ENCODE results near the gene HHIPL2. TPM values are rescaled to one million over a fixed set of nuclear protein-coding genes. Genes with fewer than 3 reads are reported as not detected.

HHIPL2 gene
- total RNA-seq, 1 experiment from 2014 or later = 14.0 TPM

DNA sequence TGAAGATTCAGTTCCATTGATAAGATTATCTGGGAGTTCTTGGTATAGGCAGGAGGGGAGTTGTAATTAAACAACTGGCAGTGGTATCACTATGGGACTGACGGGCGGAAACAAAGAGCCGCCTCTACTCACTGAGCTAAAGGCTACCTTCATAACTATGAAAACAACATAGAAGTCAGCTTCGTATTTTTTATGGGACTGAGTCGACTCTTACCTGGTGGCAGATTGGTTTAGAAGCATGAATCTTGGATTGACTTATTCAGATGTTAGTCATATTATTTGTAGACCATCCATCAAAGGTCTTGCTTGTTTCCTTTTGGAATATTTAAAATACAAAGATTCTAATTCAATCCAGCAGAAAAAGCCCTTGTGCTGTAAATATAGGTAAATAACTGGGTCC is 6.3 kb upstream of the HHIPL2 start:
- peaks cover 4% of the 10 kb centered on the region; the same call in 1 of the 2 replicates for H3F3A ChIP-seq (ENCODE audit: insufficient read depth, low read depth)
- no peaks in the 10 kb centered on the region for H3K79me2 ChIP-seq (ENCODE audit: low read depth)
- H3K9me2 ChIP-seq (ENCODE audit: insufficient read depth) = no peaks in the 10 kb centered on the region
- CTCF ChIA-PET = no interaction called here
- H3K27me3 ChIP-seq (ENCODE audit: insufficient read depth, low read depth) = no peaks in the 10 kb centered on the region
- no TSS peak for BruUV-seq (replicated peaks)
- no peak overlapping the region for H3K27ac ChIP-seq
- POLR2A ChIA-PET (ENCODE audit: unreplicated experiment) = no interaction called here
- intact Hi-C loops (cut with micrococcal nuclease; ENCODE audit: unreplicated experiment) = no loop called here
- no peaks in the 10 kb centered on the region for H3K9me3 ChIP-seq (ENCODE audit: insufficient read depth, low read depth)
- H3K4me2 ChIP-seq = no peak overlapping the region
- no peaks in the 10 kb centered on the region for H3K4me1 ChIP-seq (replicated peaks; ENCODE audit: insufficient read depth)
- H3K4me3 ChIP-seq = no peak overlapping the region
- H4K20me1 ChIP-seq (ENCODE audit: insufficient read depth) = no peaks in the 10 kb centered on the region; the same call in 1 of the 2 replicates
- no peak for DNase-seq
- 0 out of 2 replicates have a peak, but pooled peaks cover 4% of the 10 kb centered on the region for H3K36me3 ChIP-seq (ENCODE audit: low read depth)
- TF ChIP-seq EZH2 (IDR thresholded peaks at IDR 0.05; ENCODE audit: low read depth) = no peak
- TF ChIP-seq, protein P1, sequence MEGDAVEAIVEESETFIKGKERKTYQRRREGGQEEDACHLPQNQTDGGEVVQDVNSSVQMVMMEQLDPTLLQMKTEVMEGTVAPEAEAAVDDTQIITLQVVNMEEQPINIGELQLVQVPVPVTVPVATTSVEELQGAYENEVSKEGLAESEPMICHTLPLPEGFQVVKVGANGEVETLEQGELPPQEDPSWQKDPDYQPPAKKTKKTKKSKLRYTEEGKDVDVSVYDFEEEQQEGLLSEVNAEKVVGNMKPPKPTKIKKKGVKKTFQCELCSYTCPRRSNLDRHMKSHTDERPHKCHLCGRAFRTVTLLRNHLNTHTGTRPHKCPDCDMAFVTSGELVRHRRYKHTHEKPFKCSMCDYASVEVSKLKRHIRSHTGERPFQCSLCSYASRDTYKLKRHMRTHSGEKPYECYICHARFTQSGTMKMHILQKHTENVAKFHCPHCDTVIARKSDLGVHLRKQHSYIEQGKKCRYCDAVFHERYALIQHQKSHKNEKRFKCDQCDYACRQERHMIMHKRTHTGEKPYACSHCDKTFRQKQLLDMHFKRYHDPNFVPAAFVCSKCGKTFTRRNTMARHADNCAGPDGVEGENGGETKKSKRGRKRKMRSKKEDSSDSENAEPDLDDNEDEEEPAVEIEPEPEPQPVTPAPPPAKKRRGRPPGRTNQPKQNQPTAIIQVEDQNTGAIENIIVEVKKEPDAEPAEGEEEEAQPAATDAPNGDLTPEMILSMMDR (conservative IDR thresholded peaks at IDR 0.05) = no peak
- H2AFZ ChIP-seq = no peak overlapping the region

DNA sequence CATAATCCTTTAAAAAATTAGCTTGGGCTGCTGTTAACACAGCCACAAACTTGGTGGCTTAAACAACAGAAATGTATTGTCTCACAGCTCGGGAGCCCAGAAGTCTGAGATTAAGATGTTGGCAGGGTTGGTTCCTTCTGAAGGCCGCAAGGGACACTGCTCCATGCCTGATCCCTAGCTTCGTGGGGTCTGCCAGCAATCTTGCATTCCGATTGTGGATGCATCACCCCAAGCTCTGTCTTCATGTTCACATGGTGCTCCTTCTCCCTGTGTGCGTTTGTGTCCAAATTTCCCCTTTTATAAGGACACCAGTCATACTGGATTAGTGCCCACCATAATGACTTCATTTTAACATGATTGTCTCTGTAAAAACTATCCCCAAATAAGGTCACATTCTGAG is 5.0 kb upstream of the HHIPL2 start:
- peaks cover 7% of the 10 kb centered on the region for H3K4me1 ChIP-seq (replicated peaks; ENCODE audit: insufficient read depth)
- no TSS peak for BruUV-seq (replicated peaks)
- peaks cover 4% of the 10 kb centered on the region; the same call in 1 of the 2 replicates for H3F3A ChIP-seq (ENCODE audit: insufficient read depth, low read depth)
- no peak overlapping the region for H3K27ac ChIP-seq
- POLR2A ChIA-PET (ENCODE audit: unreplicated experiment) = no interaction called here
- H4K20me1 ChIP-seq (ENCODE audit: insufficient read depth) = no peaks in the 10 kb centered on the region
- H3K79me2 ChIP-seq (ENCODE audit: low read depth) = no peaks in the 10 kb centered on the region
- no peak overlapping the region for H3K4me3 ChIP-seq
- no peak for DNase-seq
- H3K9me3 ChIP-seq (ENCODE audit: insufficient read depth, low read depth) = no peaks in the 10 kb centered on the region
- CTCF ChIA-PET = no interaction called here
- TF ChIP-seq, protein P1 (conservative IDR thresholded peaks at IDR 0.05) = no peak
- no peak for TF ChIP-seq EZH2 (IDR thresholded peaks at IDR 0.05; ENCODE audit: low read depth)
- H3K4me2 ChIP-seq = no peak overlapping the region
- no peaks in the 10 kb centered on the region for H3K27me3 ChIP-seq (ENCODE audit: insufficient read depth, low read depth)
- intact Hi-C loops (cut with micrococcal nuclease; ENCODE audit: unreplicated experiment) = no loop called here
- no peaks in the 10 kb centered on the region for H3K9me2 ChIP-seq (ENCODE audit: insufficient read depth)
- no peak overlapping the region for H2AFZ ChIP-seq
- 0 out of 2 replicates have a peak, but pooled peaks cover 4% of the 10 kb centered on the region for H3K36me3 ChIP-seq (ENCODE audit: low read depth)

DNA sequence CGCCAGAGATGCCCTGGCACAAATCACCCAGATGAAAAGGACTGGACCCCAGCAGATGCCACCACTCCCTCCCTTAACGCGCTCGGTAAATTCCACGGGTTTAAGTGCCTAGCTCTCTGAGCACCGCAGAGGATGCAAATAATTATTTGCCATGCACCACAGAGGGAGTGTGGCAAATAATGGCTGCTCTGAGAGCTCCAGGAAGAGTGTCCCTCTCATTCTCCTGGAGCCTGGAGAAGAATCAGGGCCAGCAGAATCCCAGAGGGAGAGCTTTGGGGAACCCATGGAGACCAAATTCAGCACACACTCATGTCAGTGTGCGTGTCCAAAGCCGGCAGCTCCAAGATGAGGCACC is 667 bp downstream of the HHIPL2 start:
- TSS peak; percentile 90 for BruUV-seq (replicated peaks)
- Histone ChIP-seq H3F3A (ENCODE audit: insufficient read depth, low read depth) (peaks cover 15% of the 10 kb centered on the region; the same call in 1 of the 2 replicates), H2AFZ (0 out of 2 replicates have a peak overlapping the region, but pooled peaks have one; percentile 6), H3K79me2 (ENCODE audit: low read depth) (no peaks in the 10 kb centered on the region), H3K27ac (peak overlapping the region; percentile 70), H3K9me3 (ENCODE audit: insufficient read depth, low read depth) (no peaks in the 10 kb centered on the region), H4K20me1 (ENCODE audit: insufficient read depth) (no peaks in the 10 kb centered on the region), H3K4me1 (replicated peaks; ENCODE audit: insufficient read depth) (peaks cover 26% of the 10 kb centered on the region), H3K4me3 (no peak overlapping the region; the same call in 1 of the 2 replicates), H3K4me2 (peak overlapping the region; percentile 67), H3K27me3 (ENCODE audit: insufficient read depth, low read depth) (no peaks in the 10 kb centered on the region), H3K36me3 (ENCODE audit: low read depth) (no peaks in the 10 kb centered on the region), H3K9me2 (ENCODE audit: insufficient read depth) (no peaks in the 10 kb centered on the region)
- CTCF ChIA-PET = interaction anchor here (1.1 kb wide), 1 partner anchor 82 kb away, joined by 3 read pairs; no protein-coding TSS in a partner anchor
- POLR2A ChIA-PET (ENCODE audit: unreplicated experiment) = interaction anchor here (0.5 to 0.6 kb wide), 2 partner anchors 97 to 366 kb away, joined by 4 to 5 read pairs; no protein-coding TSS in a partner anchor
- TF ChIP-seq, protein P1 (conservative IDR thresholded peaks at IDR 0.05) = peak; percentile 20; the same call in 1 of the 2 replicates
- TF ChIP-seq EZH2 (IDR thresholded peaks at IDR 0.05; ENCODE audit: low read depth) = no peak
- DNase-seq = no peak
- intact Hi-C loops (cut with micrococcal nuclease; ENCODE audit: unreplicated experiment) = no loop called here

All from PC-9 (cell line).